Stomach (tissue), 9 donors: Measurements from ENCODE around the gene CCL17. TPM values are rescaled to one million over a fixed set of nuclear protein-coding genes. Genes with fewer than 3 reads are reported as not detected.
A peak's percentile ranks its signal among the peaks of the same experiment; 100 is the strongest.

Experiments
- DNase-seq, 2 donors: peaks; one replicate each; pipeline versions ENCODE4 v3.0.0 to v3.0.0-alpha.2; 2013 to 2019
- H3K27ac ChIP-seq, 5 donors: fragments of 200-600 bp in 4 of 5; sonication (generic) in 4 of 5; one replicate each; pipeline ENCODE4 v1.5.1; 2013 to 2019; ENCODE audit warnings: mild to moderate bottlenecking in 1 of 5, moderate library complexity in 1 of 5
- H3K27me3 ChIP-seq, 3 donors: fragments of 200-600 bp; sonication (generic); one replicate each; pipeline ENCODE4 v1.5.1; 2017 to 2019; ENCODE audit warnings: mixed run types in 1 of 3
- H3K36me3 ChIP-seq, 4 donors: fragments of 200-600 bp; sonication (generic); 1 replicate in 3 of 4; 2 replicates in 1 of 4; pipeline ENCODE4 v1.5.1; 2016 to 2019
- H3K4me1 ChIP-seq, 4 donors: fragments of 200-600 bp; sonication (generic); one replicate each; pipeline ENCODE4 v1.5.1; 2016 to 2019
- H3K4me3 ChIP-seq, 4 donors: fragments of 200-600 bp; sonication (generic) in 3 of 4; one replicate each; pipeline ENCODE4 v1.5.1; 2016 to 2019; ENCODE audit warnings: mild to moderate bottlenecking in 1 of 4
- H3K9me3 ChIP-seq, 4 donors: fragments of 200-600 bp; sonication (generic); one replicate each; pipeline ENCODE4 v1.5.1; 2016 to 2019
- CTCF ChIP-seq, 7 experiments: fragments of 450-650 bp in 4 of 7; fragments of 200-600 bp in 3 of 7; sonication (generic) in 3 of 7; IDR thresholded peaks; one replicate each; pipeline ENCODE4 v1.5.1; 2016 to 2019; ENCODE audit warnings: antibody characterized with exemption in 7 of 7, control low read depth in 2 of 7, mild to moderate bottlenecking in 1 of 7
- EP300 ChIP-seq: sonication (generic); formaldehyde crosslinking; IDR thresholded peaks from one replicate; pipeline ENCODE4 v1.6.1; 2017; ENCODE audit warnings: antibody characterized with exemption
- POLR2A ChIP-seq, 4 donors: fragments of 450-650 bp; IDR thresholded peaks; one replicate each; pipeline ENCODE4 v1.6.1; 2016; ENCODE audit warnings: antibody characterized with exemption in 4 of 4, control low read depth in 2 of 4, mild to moderate bottlenecking in 1 of 4, moderate library complexity in 1 of 4
- POLR2AphosphoS5 ChIP-seq, 3 donors: sonication (generic); formaldehyde crosslinking; IDR thresholded peaks; one replicate each; pipeline ENCODE4 v1.6.1; 2016; ENCODE audit warnings: antibody characterized with exemption in 3 of 3
- WGBS, 5 donors: extraction: QIAGEN DNeasy Blood & Tissue Kit in 3 of 5; methylation state at CpG; one replicate each; pipeline versions ENCODE4 v1.1.5 to v1.1.7; 2013 to 2018; 5-methylcytosine and 5-hydroxymethylcytosine counted together
- intact Hi-C: fragments of 100-400 bp; cut with DNase I; formaldehyde crosslinking; loops from one replicate; pipeline ENCODE4 v1.15.1; 2023; ENCODE audit warnings: low total_unique reads
- polyA plus RNA-seq, 3 donors: library from polyadenylated mRNA; stranded (reverse); fragments of 200-250 nt; gene quantifications; one replicate each; pipeline ENCODE4 v1.2.3, GENCODE V29; 2013
- total RNA-seq, 5 donors: library from RNA; depleted of rRNA; stranded (reverse); fragments of >200 nt; gene quantifications; one replicate each; pipeline versions ENCODE4 v1.1.0 to v1.2.3, GENCODE V29; 2014 to 2016
- donor health status: healthy with polysubstance abuse.
- donor health status: Bipolar disorder and iron deficiency.
- donor health status: healthy.

CCL17 gene
- total and polyA plus RNA-seq, 8 donors, result 3.9 TPM; not detected in 7

- DNase-seq, result no peak
- Histone ChIP-seq H3K4me3 (no peak overlapping the region), H3K9me3 (no peaks in the 10 kb centered on the region), H3K27me3 (peaks cover 0 to 5% (median 0%) of the 10 kb centered on the region in 3 donors), H3K36me3 (no peaks in the 10 kb centered on the region), H3K27ac (no peak overlapping the region), H3K4me1 (peaks cover 0 to 8% (median 0%) of the 10 kb centered on the region in 4 donors)
- WGBS, 5 donors, result 91 to 99% (median 95%) methylated on average over 3 of the region's 3 CpGs
- TF ChIP-seq CTCF (IDR thresholded peaks at IDR 0.05) (no peak), POLR2AphosphoS5 (IDR thresholded peaks at IDR 0.05) (no peak), EP300 (no peak), POLR2A (IDR thresholded peaks at IDR 0.05) (no peak)
- intact Hi-C loops, result no loop called here
These were observed 40.4 kb upstream of the CCL17 start for GRCh38 chr16:57364143-57364542.

DNA sequence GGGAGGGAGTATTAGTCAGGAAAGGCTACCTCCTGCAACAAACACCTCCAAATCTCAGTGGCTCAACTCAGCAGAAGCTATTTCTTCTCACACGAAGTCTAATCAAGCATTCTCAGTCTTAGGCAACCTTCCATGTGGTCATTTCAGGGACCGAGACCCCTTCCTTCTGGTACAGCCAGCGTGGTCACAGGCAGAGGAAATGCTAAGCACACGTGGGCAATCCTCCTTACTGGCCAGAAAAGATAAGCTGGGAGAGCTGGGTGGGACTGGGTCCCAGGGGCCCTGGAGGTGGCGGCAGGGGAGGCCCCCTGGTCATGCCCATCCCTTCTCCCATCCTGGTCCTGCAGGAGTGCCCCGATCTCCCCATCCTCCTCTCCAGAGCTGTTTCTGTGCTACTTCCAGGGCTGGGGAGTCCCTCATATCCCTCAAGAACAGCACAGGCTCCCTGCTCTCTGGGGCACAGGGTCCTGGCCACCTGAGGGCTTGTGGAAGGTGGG, 38.0 kb upstream of the CCL17 start:
- WGBS, 5 donors, result 35 to 57% (median 39%) methylated on average over 6 of the region's 6 CpGs
- DNase-seq, result no peak
- no peaks in the 10 kb centered on the region for H3K9me3 ChIP-seq
- TF ChIP-seq CTCF (IDR thresholded peaks at IDR 0.05), result no peak
- intact Hi-C loops, result no loop called here
- H3K27me3 ChIP-seq, result peaks cover 0 to 9% (median 0%) of the 10 kb centered on the region in 3 donors
- no peaks in the 10 kb centered on the region for H3K36me3 ChIP-seq
- H3K4me3 ChIP-seq, result no peak overlapping the region
- peak overlapping the region in 1 of 5 donors; percentile 16 for H3K27ac ChIP-seq
- peaks cover 0 to 8% (median under 1%) of the 10 kb centered on the region in 4 donors for H3K4me1 ChIP-seq

DNA sequence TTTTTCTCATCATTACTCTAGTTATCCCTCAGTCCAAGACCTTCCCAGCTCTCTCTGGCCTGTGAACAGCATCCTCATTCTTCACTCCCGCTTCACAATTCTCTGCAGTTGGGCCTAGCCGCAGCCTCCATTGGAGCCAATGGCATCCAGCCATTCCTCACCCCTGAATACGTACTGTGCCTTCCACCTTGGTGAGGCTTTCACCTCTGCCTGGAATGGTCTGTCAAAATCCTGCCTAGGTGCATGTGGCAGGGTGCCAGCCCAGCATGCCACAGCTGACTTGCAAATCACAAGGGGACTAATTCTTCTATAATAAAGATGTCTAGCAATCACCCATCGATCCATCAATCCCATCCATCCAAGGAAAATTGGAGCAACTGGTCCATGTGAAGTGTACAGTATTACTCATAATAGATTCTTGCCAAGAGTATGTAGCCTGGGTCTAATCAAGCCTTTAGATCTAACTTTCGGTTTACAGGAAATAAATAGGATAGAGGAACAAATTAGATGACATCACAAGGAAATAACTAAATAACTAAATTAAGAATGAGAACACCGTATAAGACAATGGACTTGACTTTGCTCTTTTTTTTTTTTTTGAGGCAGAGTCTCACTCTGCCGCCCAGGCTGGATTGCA, 37.3 kb upstream of the CCL17 start:
- no peak for DNase-seq
- Histone ChIP-seq H3K27me3 (peaks cover 0 to 13% (median 0%) of the 10 kb centered on the region in 3 donors), H3K4me3 (no peak overlapping the region), H3K9me3 (no peaks in the 10 kb centered on the region), H3K36me3 (no peaks in the 10 kb centered on the region), H3K4me1 (peaks cover 5 to 14% (median 7%) of the 10 kb centered on the region in 4 donors), H3K27ac (peak overlapping the region in 1 of 5 donors; percentile 16)
- 58 to 75% (median 66%) methylated on average over 7 of the region's 7 CpGs for WGBS, 5 donors
- intact Hi-C loops, result no loop called here
- TF ChIP-seq CTCF (IDR thresholded peaks at IDR 0.05) (no peak), POLR2A (IDR thresholded peaks at IDR 0.05) (no peak), EP300 (no peak), POLR2AphosphoS5 (IDR thresholded peaks at IDR 0.05) (no peak)

DNA sequence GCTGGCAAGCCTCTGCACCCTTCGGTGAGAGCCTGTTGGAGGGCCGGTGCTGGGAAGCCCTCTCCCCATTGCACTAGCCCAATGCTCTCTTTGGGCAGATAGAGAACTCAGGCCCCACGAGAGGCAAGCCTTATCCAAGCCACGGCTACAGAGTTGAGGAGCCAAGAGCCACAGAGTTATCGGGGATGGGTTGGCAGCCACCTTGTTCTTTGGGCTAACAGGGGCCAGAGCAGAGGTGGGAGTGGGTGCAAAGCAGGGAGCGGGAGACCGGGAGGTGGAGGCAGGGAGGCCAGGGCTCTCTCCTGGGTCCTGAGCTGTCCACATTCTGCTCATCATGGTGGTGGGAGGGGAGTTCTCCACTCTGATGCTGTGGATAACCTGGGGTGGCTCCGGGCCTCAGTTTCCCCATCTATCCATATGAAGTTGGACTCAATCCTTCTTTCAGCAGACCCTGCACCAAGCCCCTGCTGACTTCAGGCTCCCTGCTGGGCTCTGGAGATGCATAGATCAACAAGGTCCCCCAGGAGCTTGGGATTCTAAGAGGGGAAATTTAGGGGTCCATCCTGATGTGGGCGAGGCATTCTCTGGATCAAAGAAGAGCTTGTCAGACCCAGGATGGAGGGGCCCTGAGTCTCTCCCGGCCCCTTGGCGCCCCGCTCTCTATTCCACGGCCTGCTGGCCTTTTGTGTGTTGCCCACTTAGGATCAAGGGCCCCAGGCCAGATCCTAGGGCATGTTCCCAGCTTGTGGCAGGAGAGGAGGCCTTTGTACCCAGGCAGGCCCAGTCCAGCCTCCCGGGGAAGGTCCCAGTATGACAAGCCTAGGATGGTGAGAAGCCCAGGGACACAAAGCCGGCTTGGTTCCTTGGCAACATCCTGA, 32.8 kb upstream of the CCL17 start:
- intact Hi-C loops, result no loop called here
- H3K4me3 ChIP-seq, result peak overlapping the region; percentile 42 to 50 (median 46)
- H3K36me3 ChIP-seq, result no peaks in the 10 kb centered on the region
- no peak for DNase-seq
- peaks cover 0 to 7% (median 0%) of the 10 kb centered on the region in 3 donors for H3K27me3 ChIP-seq
- H3K9me3 ChIP-seq, result no peaks in the 10 kb centered on the region
- peak overlapping the region in 3 of 5 donors; percentile 79 to 84 (median 81) for H3K27ac ChIP-seq
- WGBS, 5 donors, result 74 to 86% (median 78%) methylated on average over 9 to 15 of the region's 15 CpGs
- H3K4me1 ChIP-seq, result peaks cover 12 to 30% (median 17%) of the 10 kb centered on the region in 4 donors
- TF ChIP-seq CTCF (IDR thresholded peaks at IDR 0.05), result no peak
- no peak for TF ChIP-seq POLR2AphosphoS5 (IDR thresholded peaks at IDR 0.05)
